SKM-1 (cell line): ENCODE results near the gene CDH24.

Source experiments
- DNase-seq: peaks from one replicate; lab custom pipeline; 2025; ENCODE audit not compliant: unreplicated experiment; lab: John Stamatoyannopoulos, UW

Gene CDH24

GRCh38 chr14:23045419-23046357, 11.6 kb downstream of the CDH24 start:
- DNase-seq: no peak

GRCh38 chr14:23044840-23045239, 12.5 kb downstream of the CDH24 start:
- no peak for DNase-seq

GRCh38 chr14:23043754-23044153, 13.6 kb downstream of the CDH24 start:
- DNase-seq: no peak

- DNase-seq: no peak
Observed at GRCh38 chr14:23043145-23043544, 14.2 kb downstream of the CDH24 start.

GRCh38 chr14:23042162-23042965, 15.0 kb downstream of the CDH24 start, which contains the start of gene PSMB11:
Gene PSMB11, plus strand, starts transcription at chr14:23042212. Its CDS starts 14 bp downstream, at chr14:23042226.
- DNase-seq: no peak

GRCh38 chr14:23041729-23042128, 15.6 kb downstream of the CDH24 start:
- DNase-seq: no peak

- DNase-seq: no peak
Observed at GRCh38 chr14:23040100-23040499, 17.2 kb downstream of the CDH24 start.

- DNase-seq: no peak
Observed at GRCh38 chr14:23035303-23036144, 21.8 kb downstream of the CDH24 start.

- DNase-seq: no peak
Observed at GRCh38 chr14:23034498-23035302, 22.6 kb downstream of the CDH24 start, which contains the start of gene PSMB5. Gene PSMB5, minus strand, starts transcription at chr14:23034900. Its CDS starts 19 bp downstream, at chr14:23034881.

- DNase-seq: no peak
Observed at GRCh38 chr14:23033801-23034497, 23.4 kb downstream of the CDH24 start.

- DNase-seq: no peak
Observed at GRCh38 chr14:23033251-23033727, 24.0 kb downstream of the CDH24 start.

- no peak for DNase-seq
Observed at GRCh38 chr14:23030936-23031335, 26.4 kb downstream of the CDH24 start.

- DNase-seq: no peak
Observed at GRCh38 chr14:23028799-23029198, 28.5 kb downstream of the CDH24 start.

- DNase-seq: no peak
Observed at GRCh38 chr14:23025151-23025814, 32.0 kb downstream of the CDH24 start.

GRCh38 chr14:23024612-23025075, 32.7 kb downstream of the CDH24 start:
- no peak for DNase-seq

GRCh38 chr14:23023795-23024152, 33.5 kb downstream of the CDH24 start:
- no peak for DNase-seq

- DNase-seq: no peak
Observed at GRCh38 chr14:23023022-23023794, 34.1 kb downstream of the CDH24 start.

GRCh38 chr14:23021889-23022442, 35.4 kb downstream of the CDH24 start:
- DNase-seq: no peak
